Neuronal stem cell (in vitro differentiated cells): ENCODE data around the gene BANF1.

Experiments
- DNase-seq: peaks from one replicate; pipeline ENCODE4 v3.0.0-alpha.2; 2013; ENCODE audit warnings: low spot score
- H2AFZ ChIP-seq: one replicate; pipeline ENCODE4 v1.6.1; 2013; ENCODE audit warnings: mild to moderate bottlenecking, low read length, inconsistent platforms
- H2AK5ac ChIP-seq: 2 replicates; pipeline ENCODE4 v1.6.1; 2013; ENCODE audit warnings: low read depth, mild to moderate bottlenecking, inconsistent platforms, low read length, moderate library complexity, mixed read lengths
- H2BK120ac ChIP-seq: 2 replicates; pipeline ENCODE4 v1.6.1; 2013; ENCODE audit warnings: low read depth, mild to moderate bottlenecking, inconsistent platforms, low read length, moderate library complexity, mixed read lengths
- H2BK12ac ChIP-seq: one replicate; pipeline ENCODE4 v1.6.1; 2013; ENCODE audit warnings: low read length, inconsistent platforms
- H2BK15ac ChIP-seq: 2 replicates; pipeline ENCODE4 v1.6.1; 2013; ENCODE audit warnings: mild to moderate bottlenecking, low read length, inconsistent platforms, mixed read lengths
- H2BK5ac ChIP-seq: one replicate; pipeline ENCODE4 v1.6.1; 2013; ENCODE audit warnings: inconsistent platforms, mild to moderate bottlenecking, low read length, moderate library complexity
- H3K14ac ChIP-seq: one replicate; pipeline ENCODE4 v1.6.1; 2013; ENCODE audit warnings: low read length, inconsistent platforms
- H3K18ac ChIP-seq: 2 replicates; pipeline ENCODE4 v1.6.1; 2013; ENCODE audit warnings: low read length, inconsistent platforms
- H3K23ac ChIP-seq: 2 replicates; pipeline ENCODE4 v1.6.1; 2013; ENCODE audit warnings: low read depth, mild to moderate bottlenecking, mixed read lengths, low read length, inconsistent platforms; ENCODE audit not compliant: poor library complexity
- H3K27ac ChIP-seq: replicated peaks from 3 replicates; pipeline ENCODE4 v1.5.1; 2013; ENCODE audit warnings: low read length, inconsistent platforms
- H3K27me3 ChIP-seq, 3 experiments: 2 replicates each; pipeline ENCODE4 v1.6.1; 2013; ENCODE audit warnings: low read length in 3 of 3, mild to moderate bottlenecking in 2 of 3, inconsistent platforms in 1 of 3, low read depth in 1 of 3, mixed read lengths in 1 of 3, moderate library complexity in 1 of 3; ENCODE audit not compliant: control insufficient read depth in 3 of 3, insufficient read depth in 3 of 3
- H3K36me3 ChIP-seq, 2 donors: replicated peaks in 1 of 2; 2 replicates each; pipeline ENCODE4 v1.6.1; 2013; ENCODE audit warnings: low read length in 2 of 2; ENCODE audit not compliant: control insufficient read depth in 2 of 2, insufficient read depth in 2 of 2
- H3K4ac ChIP-seq: 2 replicates; pipeline ENCODE4 v1.6.1; 2013; ENCODE audit warnings: inconsistent platforms, mild to moderate bottlenecking, low read length, moderate library complexity
- H3K4me1 ChIP-seq, 2 donors: 1 replicate in 1 of 2; 2 replicates in 1 of 2; pipeline ENCODE4 v1.6.1; 2013; ENCODE audit warnings: low read length in 2 of 2, low read depth in 1 of 2; ENCODE audit not compliant: control insufficient read depth in 2 of 2, insufficient read depth in 1 of 2
- H3K4me2 ChIP-seq: one replicate; pipeline ENCODE4 v1.6.1; 2013; ENCODE audit warnings: mild to moderate bottlenecking, low read length, inconsistent platforms; ENCODE audit not compliant: insufficient read depth, poor library complexity, severe bottlenecking
- H3K4me3 ChIP-seq, 2 donors: 2 replicates each; pipeline ENCODE4 v1.5.1; 2013; ENCODE audit warnings: low read length in 2 of 2, mild to moderate bottlenecking in 2 of 2, inconsistent platforms in 1 of 2, moderate library complexity in 1 of 2
- H3K79me1 ChIP-seq: one replicate; pipeline ENCODE4 v1.6.1; 2013; ENCODE audit warnings: low read depth, mild to moderate bottlenecking, inconsistent platforms, low read length, moderate library complexity
- H3K9ac ChIP-seq: one replicate; pipeline ENCODE4 v1.6.1; 2013; ENCODE audit warnings: mild to moderate bottlenecking, low read depth, low read length, inconsistent platforms; ENCODE audit not compliant: poor library complexity
- H3K9me3 ChIP-seq, 2 donors: replicated peaks in 1 of 2; 2 replicates each; pipeline versions ENCODE3 to v1.6.1; 2013; ENCODE audit warnings: low read length in 2 of 2, mild to moderate bottlenecking in 2 of 2, inconsistent platforms in 1 of 2, low read depth in 1 of 2, mixed read lengths in 1 of 2, moderate library complexity in 1 of 2; ENCODE audit not compliant: control insufficient read depth in 2 of 2, insufficient read depth in 1 of 2
- H4K8ac ChIP-seq: one replicate; pipeline ENCODE4 v1.6.1; 2013; ENCODE audit warnings: low read depth, mild to moderate bottlenecking, inconsistent platforms, low read length, moderate library complexity
- H4K91ac ChIP-seq: one replicate; pipeline ENCODE4 v1.6.1; 2013; ENCODE audit warnings: low read length, low read depth, mild to moderate bottlenecking, inconsistent platforms; ENCODE audit not compliant: poor library complexity
- WGBS, 2 donors: extraction: QIAGEN DNeasy Blood & Tissue Kit; methylation state at CpG; one replicate each; pipeline ENCODE4 v1.1.7; 2013; ENCODE audit warnings: missing lambda C conversion rate in 2 of 2, mixed read lengths in 1 of 2; ENCODE audit not compliant: insufficient read length in 2 of 2, insufficient replicate concordance in 1 of 2; ENCODE audit errors: extremely low coverage in 2 of 2; 5-methylcytosine and 5-hydroxymethylcytosine counted together

Gene BANF1

DNA sequence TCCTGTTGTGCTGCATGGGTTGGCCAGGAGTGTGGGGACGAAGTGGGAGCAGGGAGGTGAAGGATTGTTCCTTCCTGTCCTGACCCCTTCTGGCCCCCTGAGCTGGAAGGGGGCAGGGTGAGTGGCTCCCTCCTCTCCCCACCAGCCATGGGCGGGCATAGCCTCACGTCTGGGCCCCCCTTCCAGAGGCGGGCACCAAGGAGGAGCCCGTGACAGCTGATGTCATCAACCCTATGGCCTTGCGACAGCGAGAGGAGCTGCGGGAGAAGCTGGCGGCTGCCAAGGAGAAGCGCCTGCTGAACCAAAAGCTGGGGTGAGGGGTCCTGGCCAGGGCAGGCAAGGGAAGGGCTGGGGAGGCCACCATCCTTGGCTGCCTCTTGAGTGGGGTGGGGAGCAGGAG, 37.4 kb upstream of the BANF1 start:
- peaks cover 42 to 63% of the 10 kb centered on the region in 2 donors for H3K36me3 ChIP-seq
- WGBS, 2 donors, result no CpG with 5 or more reads among the region's 10 CpGs

DNA sequence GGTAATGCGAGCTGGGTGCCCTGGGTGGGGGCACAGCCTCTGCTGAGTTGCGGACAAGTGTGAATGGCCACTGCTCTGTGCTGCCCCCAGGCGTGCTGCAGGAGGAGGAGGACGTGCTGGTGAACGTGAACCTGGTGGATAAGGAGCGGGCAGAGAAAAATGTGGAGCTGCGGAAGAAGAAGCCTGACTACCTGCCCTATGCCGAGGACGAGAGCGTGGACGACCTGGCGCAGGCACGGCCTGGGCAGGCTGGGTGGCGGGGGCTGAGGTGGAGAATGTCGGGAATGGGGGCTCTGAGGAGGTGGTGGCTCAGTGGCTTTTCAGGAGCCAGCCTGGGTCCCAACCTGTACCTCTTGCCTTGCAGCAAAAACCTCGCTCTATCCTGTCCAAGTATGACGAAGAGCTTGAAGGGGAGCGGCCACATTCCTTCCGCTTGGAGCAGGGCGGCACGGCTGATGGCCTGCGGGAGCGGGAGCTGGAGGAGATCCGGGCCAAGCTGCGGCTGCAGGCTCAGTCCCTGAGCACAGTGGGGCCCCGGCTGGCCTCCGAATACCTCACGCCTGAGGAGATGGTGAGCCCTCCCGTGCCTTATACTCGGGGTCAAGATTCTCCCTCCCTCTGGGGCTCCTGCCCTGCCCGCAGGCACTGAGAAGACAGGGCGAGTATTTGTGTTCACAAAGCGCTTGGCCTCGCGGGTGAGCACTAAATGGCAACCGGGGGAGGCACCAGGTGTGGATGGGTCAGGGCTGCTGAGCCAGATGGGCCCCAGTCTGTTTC, 36.1 kb upstream of the BANF1 start:
- H3K9ac ChIP-seq, result no peak overlapping the region
- no peak overlapping the region for H2BK15ac ChIP-seq
- H3K4ac ChIP-seq, result no peak overlapping the region
- no peak overlapping the region for H2AK5ac ChIP-seq
- H3K79me1 ChIP-seq, result peaks cover 13% of the 10 kb centered on the region
- H4K8ac ChIP-seq, result no peak overlapping the region
- H3K4me1 ChIP-seq, result peaks cover 5 to 9% of the 10 kb centered on the region in 2 donors
- H3K18ac ChIP-seq, result no peak overlapping the region
- H3K27me3 ChIP-seq, result no peaks in the 10 kb centered on the region
- H3K14ac ChIP-seq, result no peak overlapping the region
- H3K4me3 ChIP-seq, result no peak overlapping the region
- H3K27ac ChIP-seq, result no peak overlapping the region
- no peak overlapping the region for H3K23ac ChIP-seq
- no peaks in the 10 kb centered on the region for H3K9me3 ChIP-seq
- no peak overlapping the region for H2AFZ ChIP-seq
- no peak overlapping the region for H2BK12ac ChIP-seq
- no peak overlapping the region for H4K91ac ChIP-seq
- H3K36me3 ChIP-seq, result peaks cover 45 to 70% of the 10 kb centered on the region in 2 donors
- no peak overlapping the region for H3K4me2 ChIP-seq
- WGBS, 2 donors, result no CpG with 5 or more reads among the region's 36 CpGs
- no peak for DNase-seq
- H2BK120ac ChIP-seq, result no peak overlapping the region
- H2BK5ac ChIP-seq, result no peak overlapping the region

More for the DNA sequence above, 37.4 kb upstream of the BANF1 start:
- Histone ChIP-seq H3K27me3 (no peaks in the 10 kb centered on the region), H3K23ac (no peak overlapping the region), H3K27ac (no peak overlapping the region), H2BK120ac (no peak overlapping the region), H2AFZ (no peak overlapping the region), H3K4me2 (no peak overlapping the region), H4K8ac (no peak overlapping the region), H3K4me1 (peaks cover 5 to 9% of the 10 kb centered on the region in 2 donors), H2BK12ac (no peak overlapping the region), H2BK5ac (no peak overlapping the region), H3K9me3 (no peaks in the 10 kb centered on the region), H2AK5ac (no peak overlapping the region), H3K79me1 (peaks cover 13% of the 10 kb centered on the region), H3K14ac (no peak overlapping the region), H3K4me3 (no peak overlapping the region), H3K4ac (no peak overlapping the region), H4K91ac (no peak overlapping the region), H3K18ac (no peak overlapping the region), H3K9ac (no peak overlapping the region), H2BK15ac (no peak overlapping the region)
- no peak for DNase-seq

DNA sequence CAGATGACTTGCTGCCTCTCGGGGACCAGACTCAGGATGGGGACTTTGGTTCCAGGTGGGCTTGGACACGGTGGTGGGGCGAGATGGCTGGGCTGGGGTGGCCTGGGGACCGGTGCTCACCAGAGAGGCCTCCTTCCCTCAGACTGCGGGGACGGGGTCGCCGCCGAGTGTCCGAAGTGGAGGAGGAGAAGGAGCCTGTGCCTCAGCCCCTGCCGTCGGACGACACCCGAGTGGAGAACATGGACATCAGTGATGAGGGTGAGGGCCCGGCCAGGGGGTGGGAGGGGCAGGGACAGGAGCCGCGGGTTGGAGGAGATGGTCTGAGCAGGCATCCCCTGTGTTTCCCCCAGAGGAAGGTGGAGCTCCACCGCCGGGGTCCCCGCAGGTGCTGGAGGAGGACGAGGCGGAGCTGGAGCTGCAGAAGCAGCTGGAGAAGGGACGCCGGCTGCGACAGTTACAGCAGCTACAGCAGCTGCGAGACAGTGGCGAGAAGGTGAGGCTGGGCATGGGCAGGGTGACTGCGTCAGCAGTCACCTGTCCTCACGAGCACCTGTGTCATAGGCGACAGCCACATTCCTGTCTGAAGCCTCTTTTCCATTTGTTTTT, 34.9 kb upstream of the BANF1 start:
- Histone ChIP-seq H3K27ac (no peak overlapping the region), H3K4me2 (no peak overlapping the region), H2BK5ac (no peak overlapping the region), H2BK120ac (no peak overlapping the region), H3K4ac (no peak overlapping the region), H3K14ac (no peak overlapping the region), H3K23ac (no peak overlapping the region), H3K79me1 (peaks cover 11% of the 10 kb centered on the region), H2BK12ac (no peak overlapping the region), H2AFZ (no peak overlapping the region), H3K4me1 (peaks cover 3 to 6% of the 10 kb centered on the region in 2 donors), H3K27me3 (no peaks in the 10 kb centered on the region), H2AK5ac (no peak overlapping the region), H3K4me3 (no peak overlapping the region), H4K8ac (no peak overlapping the region), H3K18ac (no peak overlapping the region), H2BK15ac (no peak overlapping the region), H3K9ac (no peak overlapping the region), H4K91ac (no peak overlapping the region), H3K9me3 (no peaks in the 10 kb centered on the region), H3K36me3 (peaks cover 46 to 80% of the 10 kb centered on the region in 2 donors)
- no CpG with 5 or more reads among the region's 30 CpGs for WGBS, 2 donors
- no peak for DNase-seq
